Measurements from ENCODE around the gene GALNT1. TPM values are rescaled to one million over a fixed set of nuclear protein-coding genes. Genes with fewer than 3 reads are reported as not detected.

Gene GALNT1
- total and polyA plus RNA-seq, 2 of the 4 experiments (the other 2 are of a cell fraction) = 24.9 to 43.9 TPM

DNA sequence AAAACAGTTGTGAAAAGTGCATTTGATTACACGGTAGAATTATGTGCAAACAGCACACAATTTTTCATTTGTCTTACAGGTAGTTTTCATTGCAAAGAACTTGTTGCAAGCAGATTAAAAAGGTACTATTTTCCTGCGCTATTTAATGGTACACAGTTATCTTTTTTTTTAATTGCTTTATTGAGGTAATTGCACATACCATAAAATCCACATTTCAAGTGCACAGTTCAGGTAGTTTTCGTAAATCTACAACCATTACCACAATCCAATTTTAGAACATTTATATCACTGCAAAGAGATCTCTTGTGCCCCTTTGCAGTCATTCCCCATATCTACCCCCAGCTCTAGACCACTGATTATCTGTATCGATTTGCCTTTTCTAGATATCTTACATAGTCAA is 2.6 kb upstream of the GALNT1 start (continued):
- TF ChIP-seq, protein P1, sequence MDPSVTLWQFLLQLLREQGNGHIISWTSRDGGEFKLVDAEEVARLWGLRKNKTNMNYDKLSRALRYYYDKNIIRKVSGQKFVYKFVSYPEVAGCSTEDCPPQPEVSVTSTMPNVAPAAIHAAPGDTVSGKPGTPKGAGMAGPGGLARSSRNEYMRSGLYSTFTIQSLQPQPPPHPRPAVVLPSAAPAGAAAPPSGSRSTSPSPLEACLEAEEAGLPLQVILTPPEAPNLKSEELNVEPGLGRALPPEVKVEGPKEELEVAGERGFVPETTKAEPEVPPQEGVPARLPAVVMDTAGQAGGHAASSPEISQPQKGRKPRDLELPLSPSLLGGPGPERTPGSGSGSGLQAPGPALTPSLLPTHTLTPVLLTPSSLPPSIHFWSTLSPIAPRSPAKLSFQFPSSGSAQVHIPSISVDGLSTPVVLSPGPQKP (IDR thresholded peaks at IDR 0.05; ENCODE audit: borderline replicate concordance, low read depth, low read length) = no peak
- TF ChIP-seq NFE2L2 (IDR thresholded peaks at IDR 0.05; ENCODE audit: low read depth, low read length) = no peak
- no peak for TF ChIP-seq RCOR1 (IDR thresholded peaks at IDR 0.05; ENCODE audit: insufficient replicate concordance, low read length)
- TF ChIP-seq POLR2A (IDR thresholded peaks at IDR 0.05; ENCODE audit: low read depth, low read length) = no peak
